Right lobe of liver (tissue), 4 donors: ENCODE measurements around the gene RHBG.

Experiments used
- CTCF ChIP-seq, 4 donors: fragments of 200-600 bp in 3 of 4; fragments of 450-650 bp in 1 of 4; IDR thresholded peaks; one replicate each; pipeline versions ENCODE4 v1.5.1 to v1.8.0; 2016 to 2022; ENCODE audit warnings: antibody characterized with exemption in 4 of 4, mild to moderate bottlenecking in 2 of 4
- POLR2A ChIP-seq: fragments of 450-650 bp; IDR thresholded peaks from one replicate; pipeline ENCODE4 v1.6.1; 2017; ENCODE audit warnings: antibody characterized with exemption, mild to moderate bottlenecking
- donor health status: DM: no; HTN: no; CAD: no.
- donor health status: DM: no; HTN: no; CAD: no.
- donor health status: DM: no; HTN: yes; CAD: no.

GRCh38 chr1:156319664-156320063 is 49.3 kb upstream of the RHBG start:
- no peak for TF ChIP-seq POLR2A
- TF ChIP-seq CTCF (IDR thresholded peaks at IDR 0.05): peak; percentile 35 to 59 (median 54)
